WTC11 (cell line): ENCODE data around the gene USH2A.

Experiments
- EMX1 ChIP-seq: fragments of 250-450 bp; sonication (Bioruptor Pico); IDR thresholded peaks from 2 replicates; pipeline ENCODE4 v1.8.0; 2021; ENCODE audit warnings: mild to moderate bottlenecking
- IRF2 ChIP-seq: sonication (generic); formaldehyde crosslinking; IDR thresholded peaks from 2 replicates; pipeline ENCODE4 v1.8.0; 2022; ENCODE audit warnings: low read depth, missing genetic modification reagents, borderline replicate concordance
- JUN ChIP-seq: sonication (generic); formaldehyde crosslinking; IDR thresholded peaks from 2 replicates; pipeline ENCODE4 v1.8.0; 2023; ENCODE audit warnings: mild to moderate bottlenecking, missing genetic modification reagents
- TP53 ChIP-seq: sonication (generic); formaldehyde crosslinking; IDR thresholded peaks from 2 replicates; pipeline ENCODE4 v1.8.1; 2023; ENCODE audit warnings: mild to moderate bottlenecking, missing genetic modification reagents
- TF ChIP-seq, protein P1 (sequence below): sonication (generic); formaldehyde crosslinking; IDR thresholded peaks from 2 replicates; pipeline ENCODE4 v1.8.1; 2022; ENCODE audit warnings: missing genetic modification reagents, borderline replicate concordance
- TF ChIP-seq, protein P2 (sequence below): fragments of 250-450 bp; sonication (Bioruptor Pico); IDR thresholded peaks from 2 replicates; pipeline ENCODE4 v1.8.0; 2021; ENCODE audit warnings: mild to moderate bottlenecking
- TF ChIP-seq, protein P3 (sequence below): fragments of 200-600 bp; IDR thresholded peaks from 2 replicates; pipeline ENCODE4 v1.8.0; 2022; ENCODE audit warnings: antibody characterized with exemption
- TF ChIP-seq, protein P4 (sequence below): sonication (generic); formaldehyde crosslinking; IDR thresholded peaks from 2 replicates; pipeline ENCODE4 v1.8.1; 2023; ENCODE audit warnings: mild to moderate bottlenecking, missing genetic modification reagents
- TF ChIP-seq, protein P5 (sequence below): sonication (generic); formaldehyde crosslinking; IDR thresholded peaks from 2 replicates; pipeline ENCODE4 v1.8.0; 2022; ENCODE audit warnings: mild to moderate bottlenecking, missing genetic modification reagents

DNA sequence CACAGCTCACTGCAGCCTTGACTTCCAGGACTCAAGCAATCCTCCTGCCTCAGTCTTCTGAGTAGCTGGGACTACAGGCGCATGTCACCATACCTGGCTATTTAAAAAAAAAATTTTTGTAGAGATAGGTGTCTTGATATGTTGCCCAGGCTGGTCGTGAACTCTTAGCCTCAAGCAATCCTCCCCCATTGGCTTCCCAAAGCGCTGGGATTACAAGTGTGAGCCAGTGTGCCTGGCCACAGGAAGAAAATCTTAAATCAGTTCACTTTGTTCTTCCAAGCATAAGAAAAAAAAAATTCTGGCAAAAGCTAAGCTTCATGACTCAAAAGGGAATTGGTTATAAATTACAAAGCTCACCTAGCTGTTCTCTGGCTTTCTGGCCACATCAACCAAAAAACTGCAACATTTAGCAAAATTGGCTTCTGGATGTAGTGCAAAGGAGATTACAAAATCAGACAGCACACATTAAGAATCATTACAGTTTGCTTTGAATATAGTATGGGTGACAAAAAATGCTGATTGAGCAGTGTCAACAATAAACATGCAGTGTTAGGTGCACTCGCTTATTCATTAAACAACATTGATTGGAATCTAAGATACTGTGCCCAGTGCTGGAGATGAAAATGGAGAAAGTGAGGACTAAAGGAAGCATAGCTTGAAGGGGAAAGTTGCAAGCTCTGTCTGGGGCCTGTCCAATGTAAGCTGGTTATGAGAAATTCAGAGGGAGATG is 779.5 kb downstream of the USH2A start:
- TF ChIP-seq IRF2 (CRISPR knock-in tag) (no peak), JUN (no peak), EMX1 (no peak), TP53 (no peak)
- TF ChIP-seq, protein P1, sequence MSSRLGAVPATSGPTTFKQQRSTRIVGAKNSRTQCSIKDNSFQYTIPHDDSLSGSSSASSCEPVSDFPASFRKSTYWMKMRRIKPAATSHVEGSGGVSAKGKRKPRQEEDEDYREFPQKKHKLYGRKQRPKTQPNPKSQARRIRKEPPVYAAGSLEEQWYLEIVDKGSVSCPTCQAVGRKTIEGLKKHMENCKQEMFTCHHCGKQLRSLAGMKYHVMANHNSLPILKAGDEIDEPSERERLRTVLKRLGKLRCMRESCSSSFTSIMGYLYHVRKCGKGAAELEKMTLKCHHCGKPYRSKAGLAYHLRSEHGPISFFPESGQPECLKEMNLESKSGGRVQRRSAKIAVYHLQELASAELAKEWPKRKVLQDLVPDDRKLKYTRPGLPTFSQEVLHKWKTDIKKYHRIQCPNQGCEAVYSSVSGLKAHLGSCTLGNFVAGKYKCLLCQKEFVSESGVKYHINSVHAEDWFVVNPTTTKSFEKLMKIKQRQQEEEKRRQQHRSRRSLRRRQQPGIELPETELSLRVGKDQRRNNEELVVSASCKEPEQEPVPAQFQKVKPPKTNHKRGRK (CRISPR knock-in tag): no peak
- TF ChIP-seq, protein P2, sequence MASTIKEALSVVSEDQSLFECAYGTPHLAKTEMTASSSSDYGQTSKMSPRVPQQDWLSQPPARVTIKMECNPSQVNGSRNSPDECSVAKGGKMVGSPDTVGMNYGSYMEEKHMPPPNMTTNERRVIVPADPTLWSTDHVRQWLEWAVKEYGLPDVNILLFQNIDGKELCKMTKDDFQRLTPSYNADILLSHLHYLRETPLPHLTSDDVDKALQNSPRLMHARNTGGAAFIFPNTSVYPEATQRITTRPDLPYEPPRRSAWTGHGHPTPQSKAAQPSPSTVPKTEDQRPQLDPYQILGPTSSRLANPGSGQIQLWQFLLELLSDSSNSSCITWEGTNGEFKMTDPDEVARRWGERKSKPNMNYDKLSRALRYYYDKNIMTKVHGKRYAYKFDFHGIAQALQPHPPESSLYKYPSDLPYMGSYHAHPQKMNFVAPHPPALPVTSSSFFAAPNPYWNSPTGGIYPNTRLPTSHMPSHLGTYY (CRISPR knock-in tag): no peak
- TF ChIP-seq, protein P3, sequence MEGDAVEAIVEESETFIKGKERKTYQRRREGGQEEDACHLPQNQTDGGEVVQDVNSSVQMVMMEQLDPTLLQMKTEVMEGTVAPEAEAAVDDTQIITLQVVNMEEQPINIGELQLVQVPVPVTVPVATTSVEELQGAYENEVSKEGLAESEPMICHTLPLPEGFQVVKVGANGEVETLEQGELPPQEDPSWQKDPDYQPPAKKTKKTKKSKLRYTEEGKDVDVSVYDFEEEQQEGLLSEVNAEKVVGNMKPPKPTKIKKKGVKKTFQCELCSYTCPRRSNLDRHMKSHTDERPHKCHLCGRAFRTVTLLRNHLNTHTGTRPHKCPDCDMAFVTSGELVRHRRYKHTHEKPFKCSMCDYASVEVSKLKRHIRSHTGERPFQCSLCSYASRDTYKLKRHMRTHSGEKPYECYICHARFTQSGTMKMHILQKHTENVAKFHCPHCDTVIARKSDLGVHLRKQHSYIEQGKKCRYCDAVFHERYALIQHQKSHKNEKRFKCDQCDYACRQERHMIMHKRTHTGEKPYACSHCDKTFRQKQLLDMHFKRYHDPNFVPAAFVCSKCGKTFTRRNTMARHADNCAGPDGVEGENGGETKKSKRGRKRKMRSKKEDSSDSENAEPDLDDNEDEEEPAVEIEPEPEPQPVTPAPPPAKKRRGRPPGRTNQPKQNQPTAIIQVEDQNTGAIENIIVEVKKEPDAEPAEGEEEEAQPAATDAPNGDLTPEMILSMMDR: no peak
- TF ChIP-seq, protein P4, sequence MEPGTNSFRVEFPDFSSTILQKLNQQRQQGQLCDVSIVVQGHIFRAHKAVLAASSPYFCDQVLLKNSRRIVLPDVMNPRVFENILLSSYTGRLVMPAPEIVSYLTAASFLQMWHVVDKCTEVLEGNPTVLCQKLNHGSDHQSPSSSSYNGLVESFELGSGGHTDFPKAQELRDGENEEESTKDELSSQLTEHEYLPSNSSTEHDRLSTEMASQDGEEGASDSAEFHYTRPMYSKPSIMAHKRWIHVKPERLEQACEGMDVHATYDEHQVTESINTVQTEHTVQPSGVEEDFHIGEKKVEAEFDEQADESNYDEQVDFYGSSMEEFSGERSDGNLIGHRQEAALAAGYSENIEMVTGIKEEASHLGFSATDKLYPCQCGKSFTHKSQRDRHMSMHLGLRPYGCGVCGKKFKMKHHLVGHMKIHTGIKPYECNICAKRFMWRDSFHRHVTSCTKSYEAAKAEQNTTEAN (CRISPR knock-in tag): no peak
- TF ChIP-seq, protein P5, sequence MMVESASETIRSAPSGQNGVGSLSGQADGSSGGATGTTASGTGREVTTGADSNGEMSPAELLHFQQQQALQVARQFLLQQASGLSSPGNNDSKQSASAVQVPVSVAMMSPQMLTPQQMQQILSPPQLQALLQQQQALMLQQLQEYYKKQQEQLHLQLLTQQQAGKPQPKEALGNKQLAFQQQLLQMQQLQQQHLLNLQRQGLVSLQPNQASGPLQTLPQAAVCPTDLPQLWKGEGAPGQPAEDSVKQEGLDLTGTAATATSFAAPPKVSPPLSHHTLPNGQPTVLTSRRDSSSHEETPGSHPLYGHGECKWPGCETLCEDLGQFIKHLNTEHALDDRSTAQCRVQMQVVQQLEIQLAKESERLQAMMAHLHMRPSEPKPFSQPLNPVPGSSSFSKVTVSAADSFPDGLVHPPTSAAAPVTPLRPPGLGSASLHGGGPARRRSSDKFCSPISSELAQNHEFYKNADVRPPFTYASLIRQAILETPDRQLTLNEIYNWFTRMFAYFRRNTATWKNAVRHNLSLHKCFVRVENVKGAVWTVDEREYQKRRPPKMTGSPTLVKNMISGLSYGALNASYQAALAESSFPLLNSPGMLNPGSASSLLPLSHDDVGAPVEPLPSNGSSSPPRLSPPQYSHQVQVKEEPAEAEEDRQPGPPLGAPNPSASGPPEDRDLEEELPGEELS (CRISPR knock-in tag): no peak
